Tibial nerve (tissue), 4 donors: ENCODE results near the gene HOXA5. TPM values are rescaled to one million over a fixed set of nuclear protein-coding genes. Genes with fewer than 3 reads are reported as not detected.

Experiments
- DNase-seq, 2 donors: peaks; one replicate each; pipeline ENCODE4 v3.0.0-alpha.2; 2019; ENCODE audit warnings: low spot score in 2 of 2
- H3K27ac ChIP-seq, 4 donors: fragments of 200-600 bp; sonication (generic) in 3 of 4; one replicate each; pipeline ENCODE4 v1.5.1; 2017 to 2019; ENCODE audit warnings: mild to moderate bottlenecking in 1 of 4
- H3K27me3 ChIP-seq, 2 donors: fragments of 200-600 bp; sonication (generic) in 1 of 2; one replicate each; pipeline versions ENCODE4 v1.5.1 to v1.6.0; 2017 to 2019
- H3K36me3 ChIP-seq, 3 donors: fragments of 200-600 bp; sonication (generic); one replicate each; pipeline ENCODE4 v1.5.1; 2018 to 2019
- H3K4me1 ChIP-seq, 4 donors: fragments of 200-600 bp; sonication (generic) in 3 of 4; one replicate each; pipeline ENCODE4 v1.5.1; 2017 to 2019
- H3K4me3 ChIP-seq, 4 donors: fragments of 200-600 bp; sonication (generic) in 3 of 4; one replicate each; pipeline ENCODE4 v1.5.1; 2017 to 2019; ENCODE audit warnings: mild to moderate bottlenecking in 1 of 4, moderate library complexity in 1 of 4
- H3K9me3 ChIP-seq, 4 donors: fragments of 200-600 bp; sonication (generic) in 3 of 4; one replicate each; pipeline ENCODE4 v1.5.1; 2017 to 2019
- EP300 ChIP-seq, 2 donors: sonication (generic); formaldehyde crosslinking; IDR thresholded peaks; one replicate each; pipeline ENCODE4 v1.6.1; 2017; ENCODE audit warnings: antibody characterized with exemption in 2 of 2, mild to moderate bottlenecking in 1 of 2
- POLR2A ChIP-seq, 2 donors: fragments of 450-650 bp; IDR thresholded peaks; one replicate each; pipeline ENCODE4 v1.6.1; 2017; ENCODE audit warnings: antibody characterized with exemption in 2 of 2, mild to moderate bottlenecking in 2 of 2, moderate library complexity in 2 of 2
- WGBS, 2 donors: methylation state at CpG; one replicate each; pipeline ENCODE4 v1.1.5; 2018; 5-methylcytosine and 5-hydroxymethylcytosine counted together
- total RNA-seq, 4 donors: library from RNA; depleted of rRNA; stranded (reverse); fragments of >200 nt; gene quantifications; one replicate each; pipeline ENCODE4 v1.1.0, GENCODE V29; 2016
- TF ChIP-seq, protein P1 (sequence below), 5 experiments: fragments of 200-600 bp in 3 of 5; fragments of 450-650 bp in 2 of 5; sonication (generic) in 3 of 5; IDR thresholded peaks; one replicate each; pipeline ENCODE4 v1.5.1; 2016 to 2019; ENCODE audit warnings: antibody characterized with exemption in 5 of 5, mild to moderate bottlenecking in 3 of 5, moderate library complexity in 2 of 5

The HOXA5 gene
- total RNA-seq, 4 donors from 2014 or later = 12.0 to 25.9 (median 16.6) TPM

- Histone ChIP-seq H3K27me3 (peaks cover 0 to 69% of the 10 kb centered on the region in 2 donors), H3K4me1 (peaks cover 0 to 56% (median 5%) of the 10 kb centered on the region in 4 donors), H3K27ac (peak overlapping the region in 2 of 4 donors; percentile 6 to 77), H3K36me3 (peaks cover 0 to 9% (median 0%) of the 10 kb centered on the region in 3 donors), H3K9me3 (no peaks in the 10 kb centered on the region), H3K4me3 (no peak overlapping the region)
- TF ChIP-seq EP300 (IDR thresholded peaks at IDR 0.05) = no peak
- no peak for TF ChIP-seq POLR2A (IDR thresholded peaks at IDR 0.05)
- TF ChIP-seq, protein P1, sequence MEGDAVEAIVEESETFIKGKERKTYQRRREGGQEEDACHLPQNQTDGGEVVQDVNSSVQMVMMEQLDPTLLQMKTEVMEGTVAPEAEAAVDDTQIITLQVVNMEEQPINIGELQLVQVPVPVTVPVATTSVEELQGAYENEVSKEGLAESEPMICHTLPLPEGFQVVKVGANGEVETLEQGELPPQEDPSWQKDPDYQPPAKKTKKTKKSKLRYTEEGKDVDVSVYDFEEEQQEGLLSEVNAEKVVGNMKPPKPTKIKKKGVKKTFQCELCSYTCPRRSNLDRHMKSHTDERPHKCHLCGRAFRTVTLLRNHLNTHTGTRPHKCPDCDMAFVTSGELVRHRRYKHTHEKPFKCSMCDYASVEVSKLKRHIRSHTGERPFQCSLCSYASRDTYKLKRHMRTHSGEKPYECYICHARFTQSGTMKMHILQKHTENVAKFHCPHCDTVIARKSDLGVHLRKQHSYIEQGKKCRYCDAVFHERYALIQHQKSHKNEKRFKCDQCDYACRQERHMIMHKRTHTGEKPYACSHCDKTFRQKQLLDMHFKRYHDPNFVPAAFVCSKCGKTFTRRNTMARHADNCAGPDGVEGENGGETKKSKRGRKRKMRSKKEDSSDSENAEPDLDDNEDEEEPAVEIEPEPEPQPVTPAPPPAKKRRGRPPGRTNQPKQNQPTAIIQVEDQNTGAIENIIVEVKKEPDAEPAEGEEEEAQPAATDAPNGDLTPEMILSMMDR (IDR thresholded peaks at IDR 0.05) = no peak
- 84 to 86% methylated on average over 13 of the region's 13 CpGs for WGBS, 2 donors
- DNase-seq = no peak
These were observed 38.0 kb downstream of the HOXA5 start for GRCh38 chr7:27105301-27106031.

DNA sequence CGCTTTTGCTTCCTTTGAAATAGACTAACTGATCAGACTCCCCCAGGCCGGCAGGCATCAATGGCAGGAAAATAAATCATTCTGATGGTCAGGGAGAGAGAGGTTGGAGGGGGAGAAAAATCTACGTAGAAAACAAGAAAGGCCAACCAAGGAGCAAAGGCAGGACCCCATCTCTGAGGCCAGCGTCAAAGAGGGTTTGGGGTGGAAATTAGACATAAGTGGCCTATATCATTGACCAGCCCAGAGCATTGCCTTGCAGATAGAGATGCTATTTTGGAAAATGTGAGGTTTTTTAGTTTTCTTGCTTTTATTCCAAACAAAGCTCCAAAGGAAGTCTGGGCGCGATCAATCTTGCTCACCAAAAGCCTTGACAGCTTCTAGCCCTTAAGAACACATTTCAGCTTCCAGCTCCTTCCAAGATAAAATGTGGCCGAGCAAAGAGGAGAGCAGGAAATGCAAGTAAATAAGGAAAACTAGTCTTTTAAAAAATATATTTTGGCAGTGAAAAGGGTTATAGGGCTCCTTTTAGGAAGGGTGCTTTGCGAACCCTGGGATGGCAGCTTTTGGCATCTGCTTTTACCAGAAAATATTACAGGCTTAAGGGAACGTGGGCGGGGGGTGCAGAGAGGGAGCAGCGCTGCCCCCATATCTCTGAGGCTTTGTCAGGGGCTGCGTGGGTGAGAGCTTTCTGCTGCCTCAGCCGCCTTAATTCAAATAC lies 39.0 kb downstream of the HOXA5 start:
- H3K27ac ChIP-seq = peak overlapping the region in 3 of 4 donors; percentile 11 to 71 (median 42)
- no peak overlapping the region for H3K4me3 ChIP-seq
- peaks cover 0 to 50% (median 2%) of the 10 kb centered on the region in 4 donors for H3K4me1 ChIP-seq
- WGBS, 2 donors = 62 to 64% methylated on average over 13 of the region's 13 CpGs
- no peaks in the 10 kb centered on the region for H3K9me3 ChIP-seq
- no peak for TF ChIP-seq EP300 (IDR thresholded peaks at IDR 0.05)
- TF ChIP-seq, protein P1 (IDR thresholded peaks at IDR 0.05) = no peak
- TF ChIP-seq POLR2A (IDR thresholded peaks at IDR 0.05) = no peak
- peaks cover 0 to 9% (median 0%) of the 10 kb centered on the region in 3 donors for H3K36me3 ChIP-seq
- peaks cover 0 to 71% of the 10 kb centered on the region in 2 donors for H3K27me3 ChIP-seq
- no peak for DNase-seq

DNA sequence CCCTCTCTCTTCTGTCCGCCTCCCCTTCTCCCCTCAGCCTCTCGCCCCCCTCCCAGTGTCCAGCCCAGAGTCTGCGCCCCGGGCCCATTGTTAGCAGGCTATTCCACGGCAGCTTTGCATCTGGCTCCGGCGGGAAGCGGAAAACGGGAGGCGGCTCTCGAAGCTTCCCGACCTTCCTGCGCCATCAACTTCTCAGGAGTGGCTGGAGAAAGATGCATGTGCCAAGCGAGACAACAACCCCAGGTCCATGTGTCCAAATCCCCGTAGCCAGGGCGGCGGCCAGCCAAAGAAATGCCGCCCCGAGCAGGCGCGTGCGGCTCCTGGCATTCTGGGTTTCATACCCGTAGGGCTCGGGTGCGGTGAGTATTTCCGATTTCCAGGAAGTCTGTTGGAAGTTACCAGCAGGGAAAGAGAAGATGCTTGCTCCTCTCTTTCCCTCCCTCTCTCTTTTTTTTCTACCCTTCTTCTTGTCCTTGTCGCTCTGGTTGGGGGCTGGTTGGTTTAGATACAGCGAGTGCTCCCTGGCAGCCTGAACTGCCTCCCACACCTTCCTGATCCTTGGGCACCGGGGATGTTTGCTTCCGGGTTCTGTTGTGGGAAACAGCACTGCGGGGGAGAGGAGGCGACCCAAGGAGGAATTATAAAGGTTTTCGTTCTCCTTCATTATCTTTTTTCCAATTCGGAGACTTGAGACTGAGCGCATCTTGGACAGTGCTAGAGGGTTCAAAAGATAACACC lies 39.8 kb downstream of the HOXA5 start:
- WGBS, 2 donors = 49 to 51% methylated on average over 35 of the region's 35 CpGs
- peak overlapping the region in 3 of 4 donors; percentile 11 to 71 (median 42) for H3K27ac ChIP-seq
- peaks cover 0 to 9% (median 0%) of the 10 kb centered on the region in 3 donors for H3K36me3 ChIP-seq
- H3K4me3 ChIP-seq = peak overlapping the region in 3 of 4 donors; percentile 10 to 28 (median 11)
- peaks cover 0 to 79% of the 10 kb centered on the region in 2 donors for H3K27me3 ChIP-seq
- no peaks in the 10 kb centered on the region for H3K9me3 ChIP-seq
- H3K4me1 ChIP-seq = peaks cover 0 to 53% (median 2%) of the 10 kb centered on the region in 4 donors
- no peak for DNase-seq
- TF ChIP-seq, protein P1 (IDR thresholded peaks at IDR 0.05) = no peak
- no peak for TF ChIP-seq EP300 (IDR thresholded peaks at IDR 0.05)
- TF ChIP-seq POLR2A (IDR thresholded peaks at IDR 0.05) = no peak

DNA sequence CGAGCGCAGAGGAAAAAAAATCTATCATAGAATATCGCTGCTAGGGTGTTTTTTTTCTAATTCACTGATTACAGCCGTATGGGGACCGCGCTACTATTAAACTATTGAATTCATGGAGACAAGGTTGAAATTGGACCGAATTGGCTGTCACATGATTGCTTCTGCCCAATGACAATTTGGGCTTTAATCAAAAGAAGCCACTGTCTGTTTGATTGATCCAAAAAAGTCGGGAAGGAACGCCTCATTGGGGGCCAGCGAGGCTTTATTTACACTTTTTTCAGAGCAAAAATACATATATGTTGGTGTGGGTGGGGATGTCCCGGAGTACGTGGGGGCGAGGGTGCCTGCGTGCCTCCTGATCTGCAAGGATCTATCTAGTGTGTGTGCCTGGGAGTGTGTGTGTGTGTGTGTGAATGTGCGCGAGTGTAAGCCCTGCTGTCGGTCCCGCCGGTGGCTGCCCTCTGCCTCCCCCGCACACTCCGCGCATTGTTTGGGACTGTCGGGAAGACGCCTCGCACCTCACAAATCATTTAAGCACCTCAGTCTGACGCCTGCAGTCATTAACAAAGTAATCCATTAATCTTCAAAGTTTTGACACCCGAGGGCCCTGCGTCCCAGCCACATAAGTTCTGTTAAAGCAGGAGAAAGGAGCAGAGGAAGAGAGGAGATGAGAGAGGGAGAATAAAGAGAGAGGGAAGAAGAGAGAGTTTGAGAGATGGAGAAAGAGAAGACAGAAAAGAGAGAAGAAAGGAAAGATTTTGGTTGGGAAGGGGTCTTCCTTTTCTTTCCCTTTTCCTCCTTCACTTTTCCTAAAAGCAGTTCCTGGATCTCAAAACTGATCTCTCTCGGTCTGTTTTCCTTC lies 40.7 kb downstream of the HOXA5 start, which contains the start of gene HOXA2:
Gene HOXA2, minus strand, starts transcription at position 103 of the 862 bp plus-strand sequence. CDS start 183 bp downstream, outside the sequence.
- H3K27me3 ChIP-seq = peaks cover 0 to 79% of the 10 kb centered on the region in 2 donors
- peak within 1 kb of the TSS in 3 of 4 donors; percentile 28 to 71 (median 67) for H3K27ac ChIP-seq
- 32 to 41% methylated on average over 29 of the region's 29 CpGs for WGBS, 2 donors
- no peak for TF ChIP-seq EP300 (IDR thresholded peaks at IDR 0.05)
- TF ChIP-seq, protein P1 (IDR thresholded peaks at IDR 0.05) = no peak
- H3K4me1 ChIP-seq = peaks cover 0 to 57% (median 8%) of the 10 kb centered on the region in 4 donors
- peak within 1 kb of the TSS; percentile 4 to 28 (median 15) for H3K4me3 ChIP-seq
- no peak for DNase-seq
- H3K9me3 ChIP-seq = no peaks in the 10 kb centered on the region
- H3K36me3 ChIP-seq = peaks cover 0 to under 1% (median 0%) of the 10 kb centered on the region in 3 donors
